ENCODE measurements around the gene FGF3. TPM values are rescaled to one million over a fixed set of nuclear protein-coding genes. Genes with fewer than 3 reads are reported as not detected.

Gene FGF3
- total RNA-seq: not detected

DNA sequence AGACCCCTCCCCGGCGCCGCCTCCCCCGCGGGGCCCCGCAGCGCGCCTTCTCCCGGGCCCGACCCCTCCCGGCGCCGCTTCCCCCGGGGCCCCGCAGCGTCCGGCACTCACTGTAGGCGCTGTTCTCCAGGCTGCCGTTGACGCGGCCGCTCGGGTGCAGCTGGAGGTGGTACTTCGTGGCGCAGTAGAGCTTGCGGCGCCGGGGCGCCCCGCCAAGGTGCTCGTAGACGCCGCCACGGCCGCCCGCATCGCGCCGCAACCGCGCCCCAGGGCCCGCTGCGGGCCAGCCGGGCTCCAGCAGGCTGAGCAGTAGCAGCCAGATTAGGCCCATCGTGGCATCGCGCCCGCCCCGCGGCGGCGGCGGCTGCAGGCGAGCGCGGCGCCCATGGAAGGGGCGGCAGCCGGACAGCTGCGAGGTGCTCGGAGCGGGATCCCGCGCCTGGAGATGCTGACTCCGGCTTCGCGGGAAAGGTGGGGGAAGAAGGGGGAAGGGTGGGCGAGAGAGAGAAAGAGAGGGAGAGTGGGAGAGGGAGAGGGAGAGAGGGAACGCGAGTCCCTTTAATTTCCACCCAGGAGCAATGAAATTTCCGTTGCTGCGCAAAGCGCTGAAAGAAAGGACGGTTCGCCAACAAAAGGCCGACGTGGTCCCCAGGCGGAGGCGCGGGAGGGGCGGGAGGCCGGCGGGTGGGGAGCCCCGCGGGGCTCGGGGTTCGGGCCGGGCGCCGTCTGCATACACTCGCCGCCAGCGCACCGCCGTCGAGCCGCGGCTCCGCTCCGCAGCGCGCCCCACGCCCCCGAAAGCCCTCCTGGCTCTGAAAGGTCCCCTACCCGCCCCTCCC lies at the start of gene FGF3:
Gene FGF3, minus strand, starts transcription at position 814 of the 839 bp plus-strand sequence. Its CDS starts 483 bp downstream, at position 331.

GRCh38 chr11:69775163-69775755 lies 44.0 kb downstream of the FGF3 start, which contains the start of gene FGF4:
FGF4 (minus strand) TSS chr11:69775341; CDS start chr11:69775084, 257 bp downstream.

Other genes starting within 250 kb of the FGF3 start
- under 1 TPM; 0.60 to 0.78 TPM for gene CCND1, start 178.3 kb downstream of the FGF3 start, total RNA-seq
- 10 to 100 TPM; 27.5 to 30.1 TPM for gene LTO1, start 144.1 kb downstream of the FGF3 start, total RNA-seq
- gene FGF19, start 115.4 kb downstream of the FGF3 start, total RNA-seq: not detected
- gene FGF4, start 44.1 kb downstream of the FGF3 start, total RNA-seq: not detected